D341Med (cell line): ENCODE results near the gene IFNL3.
"Not testable (repeated sequence)": the region's sequence is repeated elsewhere in the genome, so short reads cannot be mapped to it uniquely, and the experiment has no call there.

ENCODE experiments used
- DNase-seq: peaks from one replicate; pipeline ENCODE4 v3.0.0; 2012; ENCODE audit warnings: low spot score

Gene IFNL3

GRCh38 chr19:39253374-39254149, 8.8 kb upstream of the IFNL3 start:
- DNase-seq = no peak

GRCh38 chr19:39252458-39252857, 7.7 kb upstream of the IFNL3 start:
- DNase-seq = no peak

- DNase-seq = no peak
Measured at GRCh38 chr19:39251846-39252245, 7.0 kb upstream of the IFNL3 start.

- DNase-seq = no peak
Measured at GRCh38 chr19:39251081-39251480, 6.3 kb upstream of the IFNL3 start.

- DNase-seq = no peak
Measured at GRCh38 chr19:39248806-39249205, 4.0 kb upstream of the IFNL3 start, which contains the start of gene IFNL4. Gene IFNL4 (minus strand): TSS chr19:39248856.

- DNase-seq = peak; percentile 50
Measured at GRCh38 chr19:39247701-39248664, 3.2 kb upstream of the IFNL3 start.

GRCh38 chr19:39246951-39247669, 2.3 kb upstream of the IFNL3 start:
- peak; percentile 40 for DNase-seq

GRCh38 chr19:39245166-39245565, 360 bp upstream of the IFNL3 start:
- not testable (repeated sequence) for DNase-seq

- not testable (repeated sequence) for DNase-seq
Measured at GRCh38 chr19:39243741-39244140, 1.1 kb downstream of the IFNL3 start.

- no peak for DNase-seq
Measured at GRCh38 chr19:39240421-39240820, 4.4 kb downstream of the IFNL3 start.

- no peak for DNase-seq
Measured at GRCh38 chr19:39238944-39239343, 5.9 kb downstream of the IFNL3 start.

GRCh38 chr19:39238209-39238608, 6.6 kb downstream of the IFNL3 start:
- no peak for DNase-seq

- DNase-seq = peak; percentile 30
Measured at GRCh38 chr19:39237200-39238184, 7.3 kb downstream of the IFNL3 start.

GRCh38 chr19:39236527-39236926, 8.3 kb downstream of the IFNL3 start:
- DNase-seq = no peak

- no peak for DNase-seq
Measured at GRCh38 chr19:39232708-39233107, 12.1 kb downstream of the IFNL3 start.

GRCh38 chr19:39230096-39230764, 14.6 kb downstream of the IFNL3 start:
- DNase-seq = no peak

GRCh38 chr19:39224910-39225309, 19.9 kb downstream of the IFNL3 start:
- no peak for DNase-seq

- DNase-seq = no peak
Measured at GRCh38 chr19:39223703-39224279, 21.0 kb downstream of the IFNL3 start.

GRCh38 chr19:39219108-39219507, 25.7 kb downstream of the IFNL3 start:
- DNase-seq = not testable (repeated sequence)
